Muscle of arm (tissue), 14 donors: ENCODE measurements around the gene PRPS1L1. TPM values are rescaled to one million over a fixed set of nuclear protein-coding genes. Genes with fewer than 3 reads are reported as not detected.
A peak's percentile ranks its signal among the peaks of the same experiment; 100 is the strongest.

Experiments
- DNase-seq: peaks from one replicate; pipeline ENCODE4 v3.0.0-alpha.2; 2013
- long read RNA-seq, 11 donors: transcript quantifications; one replicate each; lab custom pipeline, GENCODE V29; 2026
- polyA plus RNA-seq, 12 donors: library from polyadenylated mRNA; unstranded; fragments of 120-200 nt; gene quantifications; one replicate each; pipeline ENCODE4 v1.2.1, GENCODE V29; 2013; ENCODE audit not compliant: insufficient read length in 12 of 12

Gene PRPS1L1
- not detected for polyA plus RNA-seq
- long read RNA-seq, donor 1, result 0 reads
- long read RNA-seq, donor 2, result 0 reads
- long read RNA-seq, donor 3, result 0 reads
- long read RNA-seq, donor 4, result 0 reads
- long read RNA-seq, donor 5, result 0 reads
- long read RNA-seq, donor 6, result 0 reads
- long read RNA-seq, donor 7, result 0 reads
- long read RNA-seq, donor 8, result 0 reads
- long read RNA-seq, donor 9, result 0 reads
- long read RNA-seq, donor 10, result 0 reads
- long read RNA-seq, donor 11, result 0 reads

- no peak for DNase-seq
These were observed at the start of gene PRPS1L1 for GRCh38 chr7:18027628-18028027. TSS of gene PRPS1L1 (minus strand) at chr7:18027846.

GRCh38 chr7:18076461-18076860 is 48.8 kb upstream of the PRPS1L1 start:
- peak; percentile 15 for DNase-seq

- DNase-seq, result no peak
These were observed 41.1 kb upstream of the PRPS1L1 start for GRCh38 chr7:18068745-18069144.

GRCh38 chr7:18064242-18064838 is 36.7 kb upstream of the PRPS1L1 start:
- no peak for DNase-seq

- no peak for DNase-seq
These were observed 35.7 kb upstream of the PRPS1L1 start for GRCh38 chr7:18063149-18063901.

GRCh38 chr7:18059171-18059570 is 31.5 kb upstream of the PRPS1L1 start:
- DNase-seq, result no peak

- no peak for DNase-seq
These were observed 26.3 kb upstream of the PRPS1L1 start for GRCh38 chr7:18053941-18054340.

GRCh38 chr7:18053177-18053928 is 25.7 kb upstream of the PRPS1L1 start:
- no peak for DNase-seq

GRCh38 chr7:18049262-18049661 is 21.6 kb upstream of the PRPS1L1 start:
- DNase-seq, result no peak

GRCh38 chr7:18046601-18047000 is 19.0 kb upstream of the PRPS1L1 start:
- DNase-seq, result no peak

GRCh38 chr7:18045171-18045570 is 17.5 kb upstream of the PRPS1L1 start:
- no peak for DNase-seq

GRCh38 chr7:18041191-18041590 is 13.5 kb upstream of the PRPS1L1 start:
- DNase-seq, result no peak

GRCh38 chr7:18040196-18040595 is 12.6 kb upstream of the PRPS1L1 start:
- no peak for DNase-seq

- no peak for DNase-seq
These were observed 10.7 kb upstream of the PRPS1L1 start for GRCh38 chr7:18038382-18038781.

- no peak for DNase-seq
These were observed 10.0 kb upstream of the PRPS1L1 start for GRCh38 chr7:18037609-18038008.

GRCh38 chr7:18036783-18037182 is 9.1 kb upstream of the PRPS1L1 start:
- no peak for DNase-seq

GRCh38 chr7:18030758-18031157 is 3.1 kb upstream of the PRPS1L1 start:
- no peak for DNase-seq

- DNase-seq, result no peak
These were observed 7.4 kb downstream of the PRPS1L1 start for GRCh38 chr7:18020138-18020715.

GRCh38 chr7:18019555-18019954 is 8.1 kb downstream of the PRPS1L1 start:
- no peak for DNase-seq

- DNase-seq, result no peak
These were observed 9.1 kb downstream of the PRPS1L1 start for GRCh38 chr7:18018296-18019215.
